Measurements from ENCODE around the gene KPNB1.
"Not testable (repeated sequence)": the region's sequence is repeated elsewhere in the genome, so short reads cannot be mapped to it uniquely, and the experiment has no call there.

Gene KPNB1

DNA sequence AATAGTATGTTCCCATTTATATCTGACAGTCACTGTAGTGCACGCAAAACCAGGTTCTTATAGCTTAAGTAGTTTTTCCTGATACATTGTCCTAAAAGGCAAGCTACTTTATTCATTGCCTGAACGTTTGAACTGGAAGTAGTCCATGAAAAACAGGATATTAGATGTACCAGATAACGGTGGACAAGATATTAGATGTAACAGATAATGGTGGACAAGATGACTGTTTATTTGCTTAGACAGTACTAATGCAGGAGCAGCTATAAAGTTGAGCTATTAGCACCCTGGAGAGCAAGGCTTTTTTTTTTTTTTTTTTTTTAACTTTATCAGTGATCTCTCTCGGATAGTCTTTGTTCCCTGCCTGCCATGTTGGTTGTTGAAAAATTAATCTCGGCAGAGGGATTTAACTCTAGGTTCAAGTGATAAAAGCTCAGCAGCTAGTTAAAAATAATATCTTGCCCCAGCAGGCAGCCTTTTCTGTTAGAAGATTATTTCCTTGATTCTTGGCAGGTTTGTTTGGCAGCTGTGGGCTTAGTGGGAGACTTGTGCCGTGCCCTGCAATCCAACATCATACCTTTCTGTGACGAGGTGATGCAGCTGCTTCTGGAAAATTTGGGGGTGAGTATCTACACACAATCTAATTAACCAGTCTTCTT is 26.9 kb downstream of the KPNB1 start:
- TF ChIP-seq, protein P1, sequence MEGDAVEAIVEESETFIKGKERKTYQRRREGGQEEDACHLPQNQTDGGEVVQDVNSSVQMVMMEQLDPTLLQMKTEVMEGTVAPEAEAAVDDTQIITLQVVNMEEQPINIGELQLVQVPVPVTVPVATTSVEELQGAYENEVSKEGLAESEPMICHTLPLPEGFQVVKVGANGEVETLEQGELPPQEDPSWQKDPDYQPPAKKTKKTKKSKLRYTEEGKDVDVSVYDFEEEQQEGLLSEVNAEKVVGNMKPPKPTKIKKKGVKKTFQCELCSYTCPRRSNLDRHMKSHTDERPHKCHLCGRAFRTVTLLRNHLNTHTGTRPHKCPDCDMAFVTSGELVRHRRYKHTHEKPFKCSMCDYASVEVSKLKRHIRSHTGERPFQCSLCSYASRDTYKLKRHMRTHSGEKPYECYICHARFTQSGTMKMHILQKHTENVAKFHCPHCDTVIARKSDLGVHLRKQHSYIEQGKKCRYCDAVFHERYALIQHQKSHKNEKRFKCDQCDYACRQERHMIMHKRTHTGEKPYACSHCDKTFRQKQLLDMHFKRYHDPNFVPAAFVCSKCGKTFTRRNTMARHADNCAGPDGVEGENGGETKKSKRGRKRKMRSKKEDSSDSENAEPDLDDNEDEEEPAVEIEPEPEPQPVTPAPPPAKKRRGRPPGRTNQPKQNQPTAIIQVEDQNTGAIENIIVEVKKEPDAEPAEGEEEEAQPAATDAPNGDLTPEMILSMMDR (IDR thresholded peaks at IDR 0.05; ENCODE audit: extremely low read depth, missing control alignments), result no peak
- no peak for DNase-seq (ENCODE audit: low spot score)

DNA sequence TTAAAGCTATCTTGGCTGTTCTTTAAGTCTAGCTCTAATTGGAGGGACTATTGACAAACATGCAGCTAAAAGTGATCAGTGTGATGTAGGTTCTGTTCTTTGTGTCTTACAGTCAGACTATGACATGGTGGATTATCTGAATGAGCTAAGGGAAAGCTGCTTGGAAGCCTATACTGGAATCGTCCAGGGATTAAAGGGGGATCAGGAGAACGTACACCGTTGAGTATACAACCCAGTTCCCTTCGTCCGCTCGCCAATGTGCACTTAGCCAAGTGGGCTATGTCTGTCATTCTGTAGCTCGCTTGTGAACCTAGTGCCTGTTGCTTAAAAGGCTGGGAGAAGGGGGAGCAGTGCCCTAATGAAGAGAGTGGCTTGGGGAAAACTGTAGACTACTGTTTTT is 28.5 kb downstream of the KPNB1 start:
- DNase-seq (ENCODE audit: low spot score), result no peak
- TF ChIP-seq, protein P1 (IDR thresholded peaks at IDR 0.05; ENCODE audit: extremely low read depth, missing control alignments), result no peak

DNA sequence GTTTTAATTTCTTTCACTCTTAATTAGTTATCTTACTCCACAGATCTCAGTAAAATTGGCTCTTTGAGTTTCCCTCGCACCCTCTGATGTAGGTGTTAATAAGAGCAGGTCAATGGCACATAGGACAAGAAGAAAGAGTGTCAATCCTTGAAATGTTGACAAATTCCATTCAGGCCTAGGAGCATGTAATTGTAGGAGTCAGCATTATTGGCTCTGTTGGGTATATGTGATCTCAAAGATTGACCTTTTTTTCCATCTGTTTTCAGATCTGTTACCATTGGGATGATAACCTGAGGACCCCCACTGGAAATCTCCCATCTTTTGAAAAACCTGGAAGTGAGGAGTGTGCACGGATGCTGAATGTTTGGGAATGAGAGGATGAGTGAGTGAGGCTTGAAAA is 32.4 kb downstream of the KPNB1 start:
- TF ChIP-seq, protein P1 (IDR thresholded peaks at IDR 0.05; ENCODE audit: extremely low read depth, missing control alignments), result no peak
- no peak for DNase-seq (ENCODE audit: low spot score)

DNA sequence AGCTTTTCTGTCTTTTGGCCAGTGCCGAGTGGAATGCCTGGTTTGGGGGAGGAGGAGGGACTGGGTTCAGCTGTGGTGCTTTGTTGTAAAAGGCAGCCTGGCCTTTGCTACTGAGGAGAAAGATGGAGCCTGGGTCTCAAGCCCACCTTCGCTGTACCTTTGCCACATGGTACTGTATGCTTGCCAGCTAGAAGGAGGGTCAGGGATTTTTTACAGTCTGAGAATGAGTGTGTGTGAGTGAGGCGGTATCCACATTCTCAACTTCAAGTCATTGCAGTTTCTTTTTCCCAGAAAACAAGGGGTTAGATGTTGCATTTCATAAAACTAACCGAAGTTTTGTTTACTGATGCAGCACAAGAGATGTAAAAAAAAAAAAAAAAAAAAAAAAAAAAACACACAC is 33.0 kb downstream of the KPNB1 start:
- DNase-seq (ENCODE audit: low spot score), result not testable (repeated sequence)

DNA sequence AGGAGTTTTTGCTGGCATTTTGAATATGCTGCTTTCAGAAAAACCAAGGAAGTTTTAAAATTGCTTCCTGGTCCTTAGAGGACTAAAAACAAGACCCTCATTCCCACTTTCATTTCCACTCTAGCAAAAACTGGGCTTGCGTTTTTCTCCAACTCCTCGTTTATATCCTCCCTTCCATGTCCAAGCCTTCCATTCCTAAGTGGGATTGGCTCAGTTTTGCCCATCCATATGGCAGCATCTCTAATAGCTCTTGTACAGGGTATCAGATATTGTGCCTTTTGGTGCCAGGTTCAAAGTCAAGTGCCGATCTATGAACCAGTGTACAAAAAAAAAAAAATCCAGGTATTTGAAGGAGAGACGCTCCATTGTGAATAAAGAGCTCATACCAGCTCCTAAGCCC is 34.3 kb downstream of the KPNB1 start:
- DNase-seq (ENCODE audit: low spot score), result no peak
- TF ChIP-seq, protein P1 (IDR thresholded peaks at IDR 0.05; ENCODE audit: extremely low read depth, missing control alignments), result no peak

DNA sequence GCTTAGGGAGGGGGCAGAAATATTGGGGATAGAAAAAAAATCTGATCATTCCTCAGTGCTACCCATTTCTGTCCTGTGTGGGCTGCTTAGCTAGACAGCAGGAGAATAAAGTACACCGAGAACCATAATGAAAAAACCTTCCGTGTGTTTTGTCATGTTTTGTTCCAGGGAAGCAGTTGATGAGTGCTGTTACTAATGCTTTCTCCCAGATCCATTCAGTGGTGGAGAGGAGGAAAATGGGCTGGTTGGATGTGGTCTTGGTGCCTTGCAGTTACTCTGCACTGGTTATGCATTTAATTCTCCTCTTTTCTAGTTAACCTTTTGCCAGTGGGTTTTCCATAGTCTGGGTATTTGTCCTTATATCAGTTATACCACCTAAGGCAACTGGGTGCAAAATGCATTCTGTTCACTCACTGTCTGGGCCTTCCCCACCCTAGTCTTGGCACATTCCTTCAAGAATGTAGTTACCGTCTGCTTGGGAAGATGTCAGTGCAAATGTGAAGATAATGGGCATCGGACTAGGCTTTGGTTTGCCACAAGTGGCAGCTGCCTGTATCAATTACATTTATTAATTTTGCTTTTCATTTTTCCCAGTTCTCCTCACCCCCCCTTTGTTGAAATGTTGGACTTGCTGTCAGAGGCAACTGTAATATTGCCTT is 34.9 kb downstream of the KPNB1 start:
- DNase-seq (ENCODE audit: low spot score), result no peak
- TF ChIP-seq, protein P1 (IDR thresholded peaks at IDR 0.05; ENCODE audit: extremely low read depth, missing control alignments), result no peak

DNA sequence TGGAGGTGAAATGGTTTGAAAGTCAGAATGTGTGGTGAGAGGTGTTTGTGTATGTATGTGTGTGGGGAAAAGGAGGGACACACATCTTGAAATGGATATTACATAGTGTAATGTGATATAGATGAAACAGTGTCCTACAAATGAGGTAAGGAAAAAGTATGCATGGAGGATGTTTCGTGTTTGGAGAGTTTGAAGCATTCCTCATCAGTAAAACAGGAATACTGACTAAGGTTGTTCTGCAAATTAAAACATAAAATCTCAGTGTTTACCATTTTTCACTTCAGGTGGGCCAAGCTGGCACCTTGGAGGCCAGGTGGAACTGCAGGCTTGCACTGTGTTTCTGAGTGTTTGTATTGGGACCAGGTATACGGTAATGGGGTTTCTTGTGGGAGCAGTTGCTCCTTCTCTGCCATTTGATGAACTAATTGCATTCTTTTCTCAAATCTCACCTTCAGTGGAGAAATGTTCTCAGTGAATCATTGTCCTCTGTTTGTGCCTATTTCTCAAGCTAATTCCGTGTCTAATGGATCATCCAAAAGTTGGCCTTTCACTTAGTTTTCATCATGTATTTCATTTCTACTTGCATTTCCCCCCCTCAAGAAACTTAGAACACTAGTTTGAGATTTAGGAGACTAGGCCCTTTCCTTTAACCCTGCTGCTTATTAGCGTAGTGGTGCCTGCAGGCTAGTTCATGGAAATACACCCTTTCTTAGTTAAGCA is 36.0 kb downstream of the KPNB1 start:
- DNase-seq (ENCODE audit: low spot score), result no peak
- TF ChIP-seq, protein P1 (IDR thresholded peaks at IDR 0.05; ENCODE audit: extremely low read depth, missing control alignments), result no peak
